ENCODE data around the gene POU4F1.

Gene POU4F1

GRCh38 chr13:78589206-78589605, 14.1 kb downstream of the POU4F1 start:
- DNase-seq, result no peak

- DNase-seq, result no peak
Measured at GRCh38 chr13:78587395-78587794, 16.0 kb downstream of the POU4F1 start.

- DNase-seq, result no peak
Measured at GRCh38 chr13:78586706-78587105, 16.6 kb downstream of the POU4F1 start.

- no peak for DNase-seq
Measured at GRCh38 chr13:78576261-78576660, 27.1 kb downstream of the POU4F1 start.

- DNase-seq, result no peak
Measured at GRCh38 chr13:78572459-78572858, 30.9 kb downstream of the POU4F1 start.

GRCh38 chr13:78569029-78569428, 34.3 kb downstream of the POU4F1 start:
- no peak for DNase-seq

GRCh38 chr13:78566631-78567030, 36.7 kb downstream of the POU4F1 start:
- DNase-seq, result no peak

GRCh38 chr13:78562237-78562889, 41.0 kb downstream of the POU4F1 start:
- DNase-seq, result no peak

Data from stimulated activated CD4-positive, alpha-beta T cell treated with anti-CD3 and anti-CD28 coated beads, Interleukin-2, amount 100 ng/mL, for 48 hours (primary cell).